ENCODE results near the gene PROKR2. TPM values are rescaled to one million over a fixed set of nuclear protein-coding genes. Genes with fewer than 3 reads are reported as not detected.

The PROKR2 gene
- total and polyA plus RNA-seq, 2 of the 8 experiments (the other 6 are each of a cell fraction or from before 2014, with no cell fraction given), result 3.3 to 7.7 TPM

DNA sequence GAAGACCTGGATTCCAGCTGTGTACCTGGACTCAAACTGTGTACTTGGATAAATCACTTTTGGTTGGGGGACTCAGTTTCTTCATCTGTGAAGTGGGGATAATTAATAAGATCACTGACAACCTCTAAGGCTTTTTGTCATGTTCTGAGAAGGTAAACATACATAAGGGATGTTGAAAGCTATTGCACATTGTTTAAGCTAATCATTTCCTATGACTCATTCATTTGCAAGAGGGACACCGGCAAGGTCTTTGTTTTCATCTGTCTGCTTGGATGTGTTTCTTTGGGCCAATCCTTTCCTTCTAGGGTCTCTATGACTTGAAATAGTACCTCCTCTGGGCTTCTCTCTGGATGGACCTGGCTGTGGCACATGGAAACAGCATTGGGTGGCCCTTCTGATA lies 6.8 kb downstream of the PROKR2 start:
- H3K9ac ChIP-seq (replicated peaks in 1 of 4; ENCODE audit: extremely low read depth in 1 of 4, low read depth in 3 of 4, low read length in 3 of 4), result no peak overlapping the region
- no peak overlapping the region for H2AK5ac ChIP-seq (ENCODE audit: low read depth, low read length)
- H2AFZ ChIP-seq (ENCODE audit: low read length), result no peak overlapping the region
- peaks cover 4 to 13% (median 10%) of the 10 kb centered on the region in 4 experiments for H3K27me3 ChIP-seq (replicated peaks in 1 of 4; ENCODE audit: control insufficient read depth in 3 of 4, extremely low read depth in 1 of 4, insufficient read depth in 3 of 4, low read length in 3 of 4)
- no peak overlapping the region for H3K14ac ChIP-seq (ENCODE audit: insufficient read length)
- no peaks in the 10 kb centered on the region for H3K23me2 ChIP-seq (ENCODE audit: low read depth, low read length)
- no peak overlapping the region for H2BK5ac ChIP-seq (ENCODE audit: low read depth, low read length)
- no peaks in the 10 kb centered on the region for H3K79me1 ChIP-seq (ENCODE audit: low read depth, low read length)
- no peak overlapping the region for H3K27ac ChIP-seq (ENCODE audit: low read depth, low read length)
- no peaks in the 10 kb centered on the region for H4K20me1 ChIP-seq (replicated peaks in 1 of 2; ENCODE audit: control insufficient read depth in 1 of 2, insufficient read depth in 2 of 2, low read length in 2 of 2)
- no peaks in the 10 kb centered on the region for H3K79me2 ChIP-seq (ENCODE audit: control insufficient read depth in 1 of 2, insufficient read depth in 2 of 2, low read length in 2 of 2)
- 100% methylated on average over 1 of the region's 1 CpG; no CpG with 5 or more reads in 1 of the 2 experiments for WGBS, 2 experiments (ENCODE audit: extremely low coverage in 1 of 2, insufficient coverage in 1 of 2, insufficient read length in 1 of 2, insufficient replicate concordance in 2 of 2, low coverage in 1 of 2, low lambda C conversion rate in 2 of 2, missing lambda C conversion rate in 1 of 2)
- no peak overlapping the region for H2BK20ac ChIP-seq (ENCODE audit: low read length)
- DNase-seq (ENCODE audit: low read depth in 1 of 2, low spot score in 2 of 2) (no peak), FAIRE-seq (no peak)
- TF ChIP-seq PHF8 (conservative IDR thresholded peaks at IDR 0.05; ENCODE audit: low read depth, low read length) (no peak), SP1 (IDR thresholded peaks at IDR 0.05; ENCODE audit: low read depth, low read length) (no peak), TEAD4 (IDR thresholded peaks at IDR 0.05; ENCODE audit: low read depth, low read length) (no peak), SIRT6 (IDR thresholded peaks at IDR 0.05; ENCODE audit: low read length) (no peak), KDM1A (IDR thresholded peaks at IDR 0.05; ENCODE audit: borderline replicate concordance, low read length) (no peak), POLR2AphosphoS5 (IDR thresholded peaks at IDR 0.05; ENCODE audit: low read depth, low read length) (no peak), KDM4A (IDR thresholded peaks at IDR 0.05; ENCODE audit: low read depth, low read length, severe bottlenecking) (no peak), CBX8 (IDR thresholded peaks at IDR 0.05; ENCODE audit: borderline replicate concordance, low read depth, low read length) (no peak), YY1 (IDR thresholded peaks at IDR 0.05; ENCODE audit: low read depth, low read length) (no peak), SAP30 (IDR thresholded peaks at IDR 0.05; ENCODE audit: insufficient read depth, insufficient replicate concordance, low read length) (no peak)
- CTCF ChIA-PET (ENCODE audit: partially characterized antibody), result interaction anchor here (0.9 to 1.1 kb wide), 2 partner anchors 105 to 123 kb away, joined by 3 to 4 read pairs; no protein-coding TSS in a partner anchor
- H3K56ac ChIP-seq (replicated peaks; ENCODE audit: insufficient read length, low read depth, low read length), result no peak overlapping the region
- no peak overlapping the region for H4K91ac ChIP-seq (replicated peaks; ENCODE audit: insufficient read length, low read length)
- no peaks in the 10 kb centered on the region; a peak in 1 of 7 replicates for H3K4me1 ChIP-seq (replicated peaks in 1 of 4; ENCODE audit: control insufficient read depth in 3 of 4, insufficient read depth in 4 of 4, low read length in 3 of 4)
- H3K23ac ChIP-seq (ENCODE audit: insufficient read length), result no peak overlapping the region
- no peak overlapping the region for H3K4me3 ChIP-seq (ENCODE audit: extremely low read depth in 1 of 4, insufficient read depth in 2 of 4, low read depth in 3 of 4, low read length in 4 of 4)
- H4K8ac ChIP-seq (ENCODE audit: extremely low read depth, insufficient read depth, low read length), result no peak overlapping the region
- POLR2A ChIA-PET (ENCODE audit: partially characterized antibody), result no interaction called here
- no peak overlapping the region for H2BK15ac ChIP-seq (ENCODE audit: low read length)
- H2BK120ac ChIP-seq (replicated peaks; ENCODE audit: low read depth, low read length), result no peak overlapping the region
- H2BK12ac ChIP-seq (ENCODE audit: low read depth, low read length), result no peak overlapping the region
- no peak overlapping the region for H3K18ac ChIP-seq (ENCODE audit: extremely low read depth, low read length)
- H3K4me2 ChIP-seq (ENCODE audit: insufficient read depth in 1 of 2, low read depth in 2 of 2, low read length in 2 of 2), result no peak overlapping the region
- H3K36me3 ChIP-seq (ENCODE audit: control insufficient read depth in 2 of 4, insufficient read depth in 4 of 4, low read length in 3 of 4), result peaks cover 0 to 5% (median 0%) of the 10 kb centered on the region in 4 experiments; a peak in 1 of 8 replicates
- H3K4ac ChIP-seq (replicated peaks; ENCODE audit: insufficient read length, low read depth, low read length), result no peak overlapping the region
- H4K5ac ChIP-seq (ENCODE audit: insufficient read length, low read depth, low read length), result no peak overlapping the region
- H3K9me3 ChIP-seq (ENCODE audit: insufficient read depth in 2 of 2, low read depth in 1 of 2, low read length in 1 of 2), result peaks cover 7 to 21% of the 10 kb centered on the region in 2 experiments; a peak in 3 of 4 replicates

Measured in H1 (cell line).